Measurements from ENCODE around the gene YPEL5.
"Not testable (repeated sequence)": the region's sequence is repeated elsewhere in the genome, so short reads cannot be mapped to it uniquely, and the experiment has no call there.

The YPEL5 gene

DNA sequence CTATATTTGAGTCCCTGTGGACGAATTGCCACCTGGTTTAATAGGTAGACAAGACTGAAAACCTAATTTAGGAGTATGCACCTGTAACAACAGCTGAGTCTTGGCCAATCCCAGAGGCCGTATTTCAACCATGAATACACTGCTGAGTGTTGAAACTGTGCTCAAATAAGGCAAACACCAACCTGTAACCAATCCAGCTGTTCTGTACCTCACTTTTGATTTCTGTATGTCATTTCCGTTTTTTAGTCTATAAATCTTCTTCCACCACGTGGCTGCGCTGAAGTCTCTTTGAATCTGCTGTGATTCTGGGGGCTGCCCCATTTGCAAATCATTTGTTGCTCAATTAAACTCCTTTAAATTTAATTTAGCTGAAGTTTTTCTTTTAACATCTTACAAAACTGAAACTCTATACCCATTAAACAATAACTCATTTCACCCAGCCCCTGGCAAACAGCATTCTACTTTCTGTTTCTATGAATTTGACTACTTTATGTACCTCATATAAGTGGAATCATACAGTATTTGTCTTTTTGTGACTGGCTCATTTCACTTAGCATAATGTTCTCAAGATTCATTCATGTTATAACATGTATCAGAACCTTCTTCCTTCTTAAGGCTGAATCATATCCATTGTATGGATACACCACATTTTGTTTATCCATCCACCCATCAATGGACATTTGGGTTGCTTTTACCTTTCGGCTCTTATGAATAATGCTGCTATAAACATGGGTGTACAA lies 7.5 kb upstream of the YPEL5 start:
- DNase-seq = no peak

- no peak for DNase-seq
Measured at GRCh38 chr2:30141136-30141535, 5.7 kb upstream of the YPEL5 start.

DNA sequence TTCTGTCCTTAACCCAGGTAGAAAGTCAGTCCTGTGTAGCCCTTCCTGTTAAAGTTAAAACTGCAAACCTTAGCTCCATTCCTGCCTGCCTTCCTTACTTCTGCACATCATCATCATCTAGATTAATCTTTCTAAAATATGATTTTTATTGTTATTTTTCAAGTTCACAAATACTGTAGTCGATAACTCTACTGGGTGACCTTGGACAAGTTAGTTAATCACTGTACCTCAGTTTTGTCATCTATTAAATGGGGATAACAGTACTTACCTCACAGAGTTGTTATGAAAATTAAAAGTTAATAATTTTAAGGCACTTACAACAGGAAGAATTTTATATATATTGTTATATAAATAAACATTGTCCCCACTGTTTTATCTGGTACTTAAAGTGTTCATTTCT lies 2.5 kb upstream of the YPEL5 start:
- no peak for DNase-seq

- DNase-seq = not testable (repeated sequence)
Measured at GRCh38 chr2:30144951-30145350, 1.9 kb upstream of the YPEL5 start.

DNA sequence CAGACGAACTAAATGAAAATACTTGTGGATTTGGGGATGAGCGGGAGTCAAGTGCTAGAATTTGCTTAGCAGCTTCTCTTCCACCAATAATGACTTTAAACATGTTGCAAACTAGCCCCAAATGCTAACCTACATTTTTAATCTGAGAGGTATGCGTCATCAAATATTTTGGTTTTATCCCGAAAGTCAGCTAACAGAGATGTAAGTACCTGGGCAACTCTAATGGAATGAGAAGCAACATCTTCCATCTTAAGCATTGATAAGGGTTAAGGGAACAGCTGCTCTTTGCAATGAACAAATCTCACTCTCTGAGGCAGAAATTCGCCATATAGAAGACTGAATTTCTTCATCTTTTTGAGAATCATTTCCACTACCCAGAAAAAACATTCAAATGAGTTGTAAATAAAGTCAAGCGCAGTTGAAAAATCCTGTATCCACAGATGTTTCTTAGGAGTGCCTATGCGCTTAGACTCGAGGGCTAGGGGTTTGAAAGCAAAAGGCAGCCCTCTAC lies 926 bp upstream of the YPEL5 start:
- no peak for DNase-seq

DNA sequence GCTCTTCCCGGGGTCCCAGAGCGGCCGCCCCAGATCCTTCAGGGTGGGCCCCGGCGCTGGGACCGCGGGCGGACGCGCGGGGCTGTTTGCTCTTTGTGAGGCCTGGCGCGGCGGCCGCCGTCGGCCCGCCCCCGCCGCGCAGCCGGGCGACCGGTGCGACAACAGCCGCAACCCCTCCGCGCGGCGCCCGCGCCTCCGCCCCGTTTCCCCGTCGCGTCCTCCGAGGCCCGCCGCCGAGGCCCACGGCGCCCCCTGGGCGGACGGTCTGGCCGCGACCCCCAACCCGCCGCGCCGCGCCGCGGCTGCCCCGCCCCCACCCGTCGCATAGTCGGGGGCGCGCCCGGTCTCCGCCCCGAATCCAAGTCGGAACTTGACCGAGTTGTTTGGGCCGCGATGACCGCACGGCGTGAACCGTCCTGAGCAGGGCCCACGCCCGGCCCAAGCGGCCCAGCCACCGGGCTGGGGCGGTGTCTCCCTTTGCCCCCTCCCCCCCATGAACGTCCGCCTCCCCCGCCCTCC lies 448 bp downstream of the YPEL5 start:
- DNase-seq = no peak

- peak; percentile 54 for DNase-seq
Measured at GRCh38 chr2:30147715-30148610, 1.2 kb downstream of the YPEL5 start.

GRCh38 chr2:30148850-30149249 lies 2.0 kb downstream of the YPEL5 start:
- no peak for DNase-seq

- DNase-seq = no peak
Measured at GRCh38 chr2:30149513-30149912, 2.7 kb downstream of the YPEL5 start.

DNA sequence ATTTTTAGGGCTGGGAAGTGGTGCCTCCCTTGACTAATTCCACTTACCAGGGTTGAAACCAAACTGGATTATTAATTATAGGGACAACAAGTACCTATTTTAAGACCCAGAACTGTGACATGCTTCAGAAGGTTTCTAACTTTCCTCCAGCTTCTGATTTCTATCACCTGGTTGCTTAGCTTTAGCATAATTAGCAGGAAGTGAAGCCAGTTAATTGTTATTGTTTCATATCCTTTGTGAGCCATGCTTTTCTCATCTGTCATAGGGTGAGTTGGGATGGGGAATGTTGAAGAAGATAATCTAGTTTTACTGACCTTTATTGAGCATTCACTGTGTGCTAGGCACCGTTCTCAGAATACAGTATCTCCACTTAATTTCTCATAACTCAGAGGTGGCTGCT lies 3.2 kb downstream of the YPEL5 start:
- no peak for DNase-seq

GRCh38 chr2:30150786-30151185 lies 4.0 kb downstream of the YPEL5 start:
- DNase-seq = no peak

DNA sequence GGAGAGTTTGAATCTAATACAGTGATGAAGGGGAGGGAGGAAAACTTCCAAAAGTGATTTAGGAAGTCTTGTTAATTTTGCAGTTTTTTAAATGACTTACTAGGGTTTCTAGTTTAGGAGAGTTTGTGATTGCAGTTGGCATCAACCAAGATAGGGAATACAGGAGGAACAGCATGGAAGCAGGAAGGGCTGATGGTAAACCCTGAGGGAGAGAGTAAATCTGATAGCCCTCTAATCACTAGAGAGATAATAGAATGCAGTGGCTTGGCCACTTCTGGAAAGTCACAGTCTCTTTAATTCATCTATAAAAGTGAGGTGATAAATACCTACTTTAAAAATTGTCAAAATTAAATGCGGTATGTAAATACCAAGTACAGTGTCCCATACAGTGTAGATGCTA lies 5.6 kb downstream of the YPEL5 start:
- no peak for DNase-seq

GRCh38 chr2:30155202-30155601 lies 8.4 kb downstream of the YPEL5 start:
- DNase-seq = no peak

- DNase-seq = no peak
Measured at GRCh38 chr2:30155889-30156658, 9.3 kb downstream of the YPEL5 start.

DNA sequence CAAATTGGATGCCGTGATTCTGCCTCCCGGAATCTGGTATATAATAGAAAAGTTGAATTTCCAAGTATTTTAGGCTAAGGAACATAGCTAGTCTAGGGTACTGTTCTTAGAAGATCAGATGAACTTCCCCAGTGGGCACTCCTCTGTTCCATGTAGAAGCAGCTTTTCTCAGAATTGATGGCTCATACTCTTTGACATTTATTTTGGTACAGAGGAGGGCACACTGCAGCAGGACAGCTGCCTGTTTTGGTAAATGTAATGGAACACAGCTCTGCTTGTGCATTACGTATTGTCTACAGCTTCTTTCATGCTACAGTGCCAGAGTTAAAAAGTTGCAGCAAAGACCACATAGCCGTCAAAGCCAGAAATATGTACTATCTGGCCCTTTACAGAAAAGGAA lies 10.8 kb downstream of the YPEL5 start:
- DNase-seq = no peak

- DNase-seq = no peak
Measured at GRCh38 chr2:30159766-30160165, 13.0 kb downstream of the YPEL5 start.

GRCh38 chr2:30161929-30162706 lies 15.3 kb downstream of the YPEL5 start:
- DNase-seq = no peak

DNA sequence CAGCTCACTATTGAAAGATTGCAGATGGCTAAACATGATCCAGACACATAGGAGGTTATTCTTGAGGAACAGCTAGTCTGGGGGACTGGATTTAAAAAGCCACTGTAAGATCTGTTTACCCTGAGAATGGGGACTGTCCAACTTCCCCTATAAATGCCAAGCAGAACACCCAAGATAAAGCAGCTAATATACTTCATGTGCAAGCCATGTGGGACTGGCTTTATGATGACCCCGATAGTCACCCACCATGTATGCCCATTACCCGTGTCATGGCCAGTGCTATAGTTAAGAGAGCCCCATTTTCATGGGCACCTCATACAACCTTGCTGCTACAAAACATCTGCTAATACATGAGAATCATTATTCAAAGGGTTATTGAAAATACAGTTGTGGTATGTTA lies 16.0 kb downstream of the YPEL5 start:
- DNase-seq = no peak

DNA sequence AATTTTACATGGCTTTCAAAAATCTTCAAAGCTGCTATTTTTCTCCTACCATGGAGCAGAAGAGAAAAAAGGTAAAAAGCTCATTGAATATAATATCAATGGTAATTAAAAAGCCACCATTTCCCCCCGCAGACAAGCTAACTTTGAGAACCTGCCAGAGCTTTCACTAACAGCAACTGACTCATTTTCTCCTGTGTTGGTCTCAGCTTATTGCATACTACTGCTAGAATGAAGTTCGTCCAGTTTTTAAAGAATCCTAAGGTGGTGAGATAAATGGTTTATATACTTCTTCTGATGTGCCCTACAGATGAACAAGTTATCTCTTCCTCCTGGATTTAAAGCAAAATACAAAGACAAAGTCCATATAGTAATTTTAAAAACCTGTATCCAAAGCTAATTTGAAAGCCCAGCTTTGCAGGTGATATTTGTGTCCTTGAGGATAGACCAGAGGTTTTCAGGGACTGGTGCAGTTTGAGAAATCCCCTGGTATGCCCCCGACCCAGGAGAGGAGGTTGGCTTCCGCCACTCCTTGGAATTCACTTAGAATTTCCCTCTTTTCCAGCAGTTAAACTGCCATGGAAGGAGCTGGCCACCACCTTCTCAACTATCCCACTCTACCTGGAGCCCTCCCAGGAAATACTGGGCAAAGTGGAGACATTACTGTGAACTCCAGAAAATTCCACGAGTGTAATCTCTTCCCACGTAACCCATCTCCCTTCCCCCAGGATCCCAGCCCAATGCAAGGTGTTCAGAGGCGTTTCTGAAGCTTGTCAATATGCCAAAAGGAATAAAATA lies 17.5 kb downstream of the YPEL5 start:
- no peak for DNase-seq

DNA sequence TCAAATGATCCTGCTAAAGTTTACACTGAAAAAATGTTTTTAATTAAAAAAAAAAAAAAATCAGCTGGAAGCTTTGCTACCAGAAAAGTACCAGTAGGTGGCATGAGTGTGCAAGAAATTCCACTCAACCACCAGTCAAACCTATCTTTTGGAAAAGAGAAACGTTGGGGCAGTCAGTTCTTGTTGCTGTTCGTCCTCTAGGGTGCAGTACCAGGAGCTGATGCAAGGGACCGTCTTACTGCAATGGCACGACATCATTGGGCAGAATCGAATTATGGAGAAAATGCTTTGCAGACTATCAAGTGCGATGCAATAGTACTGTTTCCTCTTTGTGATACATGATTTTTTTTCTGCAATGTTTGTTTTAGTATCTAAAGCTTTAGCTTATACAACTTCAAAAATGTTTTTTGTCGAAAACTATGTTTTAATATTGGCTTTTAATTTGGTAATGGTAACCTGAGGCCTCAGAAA lies 18.3 kb downstream of the YPEL5 start:
- peak; percentile 69 for DNase-seq

DNA sequence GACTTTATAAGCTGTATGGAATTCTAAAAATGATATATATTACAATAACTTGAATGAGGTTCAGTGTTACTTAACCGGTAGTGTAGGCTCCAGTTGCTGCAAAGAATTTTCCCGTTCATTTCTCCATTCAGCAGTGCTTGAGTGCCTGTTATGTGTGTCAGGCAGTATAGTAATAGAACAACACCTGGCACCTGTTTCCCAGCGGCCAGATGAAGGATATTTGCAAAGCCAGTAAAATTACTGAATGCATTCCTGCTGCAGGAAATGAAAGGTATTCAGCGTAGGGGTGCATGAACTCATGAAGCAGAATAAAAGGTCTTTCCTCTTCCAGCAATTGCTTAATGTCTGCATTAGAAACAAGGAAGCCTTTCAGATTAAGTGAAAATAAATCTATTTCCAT lies 18.8 kb downstream of the YPEL5 start:
- DNase-seq = no peak
